IPS DF 6.9 (cell line): ENCODE measurements around the gene ATL2.
"Not testable (repeated sequence)": the region's sequence is repeated elsewhere in the genome, so short reads cannot be mapped to it uniquely, and the experiment has no call there.

Source experiments
- DNase-seq: peaks from one replicate; pipeline ENCODE4 v3.0.0-alpha.2; 2013; ENCODE audit warnings: low read depth, low spot score
- H3K27ac ChIP-seq: one replicate; pipeline ENCODE4 v1.5.1; 2013; ENCODE audit warnings: low read length, control low read depth
- H3K27me3 ChIP-seq: 2 replicates; pipeline ENCODE4 v1.6.1; 2013; ENCODE audit warnings: mild to moderate bottlenecking, low read length; ENCODE audit not compliant: control insufficient read depth, insufficient read depth
- H3K36me3 ChIP-seq: 2 replicates; pipeline ENCODE4 v1.6.1; 2013; ENCODE audit warnings: low read length; ENCODE audit not compliant: control insufficient read depth, insufficient read depth
- H3K4me1 ChIP-seq: 2 replicates; pipeline ENCODE4 v1.6.1; 2013; ENCODE audit warnings: low read length; ENCODE audit not compliant: control insufficient read depth, insufficient read depth
- H3K4me3 ChIP-seq: 2 replicates; pipeline ENCODE4 v1.5.1; 2013; ENCODE audit warnings: mild to moderate bottlenecking, low read length
- H3K9me3 ChIP-seq: 2 replicates; pipeline ENCODE4 v1.6.1; 2013; ENCODE audit warnings: low read length, inconsistent platforms; ENCODE audit not compliant: control insufficient read depth, insufficient read depth
- WGBS: extraction: QIAGEN DNeasy Blood & Tissue Kit; methylation state at CpG from one replicate; pipeline ENCODE4 v1.1.7; 2013; ENCODE audit warnings: mixed read lengths, missing lambda C conversion rate; ENCODE audit not compliant: insufficient read length, insufficient coverage; 5-methylcytosine and 5-hydroxymethylcytosine counted together

ATL2 gene

GRCh38 chr2:38412235-38412871, 35.3 kb upstream of the ATL2 start:
- not testable (repeated sequence) for H3K27me3 ChIP-seq, H3K9me3 ChIP-seq, H3K36me3 ChIP-seq, H3K27ac ChIP-seq, H3K4me3 ChIP-seq, H3K4me1 ChIP-seq, DNase-seq
- no CpG with 5 or more reads among the region's 4 CpGs for WGBS

DNA sequence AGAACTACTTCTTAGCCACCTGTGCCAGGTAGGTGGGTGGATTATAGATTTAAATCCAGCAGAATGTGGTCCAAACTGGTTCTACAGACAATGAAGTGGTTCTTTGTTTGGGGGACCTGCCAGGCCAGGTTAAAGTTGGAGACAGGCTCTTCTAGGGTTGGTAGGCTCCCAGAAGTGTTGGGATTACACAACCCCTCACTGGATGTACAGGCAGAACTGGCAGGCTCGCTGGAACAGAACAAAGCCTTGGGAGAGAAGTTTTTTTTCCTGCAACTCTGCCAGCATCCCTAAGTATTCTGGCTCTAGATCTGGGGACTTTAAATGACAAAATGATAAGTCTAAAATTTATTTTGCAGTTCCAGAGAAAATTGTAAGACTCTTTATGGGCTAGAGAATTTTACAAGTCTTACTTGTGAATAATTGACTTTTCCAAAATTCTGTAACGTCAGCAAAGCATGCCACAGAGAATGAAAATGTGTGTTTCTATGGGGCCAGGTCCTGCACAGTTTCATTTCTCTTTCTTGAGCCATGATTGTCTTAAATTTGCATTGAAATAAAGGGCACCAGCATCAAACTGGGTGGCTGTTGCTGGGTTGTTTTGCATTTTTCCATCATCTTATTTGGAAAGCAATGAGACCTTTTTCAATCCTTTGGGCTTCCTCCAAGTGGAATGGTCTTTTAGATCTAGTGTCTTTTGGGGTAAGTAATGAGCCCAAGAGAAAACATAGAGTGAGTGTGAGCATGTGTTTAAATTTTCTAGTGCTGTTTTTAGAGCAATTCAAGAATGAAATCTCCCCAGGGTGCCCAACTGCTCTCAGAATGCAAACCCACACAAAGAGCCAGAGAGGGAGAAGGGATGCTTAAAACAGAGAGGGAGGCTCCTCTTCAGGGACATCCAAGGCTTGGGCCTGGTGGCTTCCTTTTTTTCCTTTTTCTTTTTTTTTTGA, 32.4 kb upstream of the ATL2 start:
- no peaks in the 10 kb centered on the region for H3K27me3 ChIP-seq
- H3K9me3 ChIP-seq, result no peaks in the 10 kb centered on the region; the same call in 1 of the 2 replicates
- no peak overlapping the region for H3K27ac ChIP-seq
- no peak for DNase-seq
- no peaks in the 10 kb centered on the region for H3K36me3 ChIP-seq
- peaks cover 4% of the 10 kb centered on the region; the same call in 1 of the 2 replicates for H3K4me1 ChIP-seq
- H3K4me3 ChIP-seq, result no peak overlapping the region
- WGBS, result no CpG with 5 or more reads among the region's 2 CpGs

GRCh38 chr2:38407111-38407682, 30.1 kb upstream of the ATL2 start:
- WGBS, result no CpG with 5 or more reads among the region's 4 CpGs
- no peak for DNase-seq

DNA sequence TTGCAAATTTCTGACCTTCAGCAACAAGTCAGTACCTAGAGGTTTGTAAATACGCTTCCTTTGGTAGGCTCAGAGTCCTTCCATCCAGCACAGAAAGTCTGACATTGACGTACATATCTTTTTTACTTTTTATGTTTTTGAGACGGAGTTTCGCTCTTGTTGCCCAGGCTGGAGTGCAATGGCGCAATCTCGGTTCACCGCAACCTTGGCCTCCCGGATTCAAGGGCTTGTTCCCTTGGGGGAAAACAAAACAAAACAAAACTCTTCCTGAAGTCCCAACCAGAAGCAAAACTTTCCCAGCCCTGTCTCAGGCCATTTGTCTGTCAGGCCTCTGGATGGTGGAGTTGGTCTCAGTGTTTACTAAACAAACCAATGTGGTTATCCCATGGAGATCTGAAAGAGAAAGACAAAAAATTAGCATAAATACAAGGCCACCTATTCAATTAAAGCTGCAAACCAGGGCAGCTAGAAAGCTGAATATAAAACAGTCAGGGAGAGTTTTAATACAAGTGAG, 29.6 kb upstream of the ATL2 start:
- peaks cover 4% of the 10 kb centered on the region; the same call in 1 of the 2 replicates for H3K4me1 ChIP-seq

More at GRCh38 chr2:38407111-38407682, 30.1 kb upstream of the ATL2 start:
- Histone ChIP-seq H3K27ac (no peak overlapping the region), H3K9me3 (no peaks in the 10 kb centered on the region; the same call in 1 of the 2 replicates), H3K36me3 (no peaks in the 10 kb centered on the region), H3K4me1 (peaks cover 4% of the 10 kb centered on the region; the same call in 1 of the 2 replicates), H3K4me3 (no peak overlapping the region), H3K27me3 (no peaks in the 10 kb centered on the region)

GRCh38 chr2:38405917-38406596, 29.0 kb upstream of the ATL2 start:
- Histone ChIP-seq H3K27ac (no peak overlapping the region), H3K4me3 (no peak overlapping the region), H3K27me3 (no peaks in the 10 kb centered on the region), H3K36me3 (no peaks in the 10 kb centered on the region), H3K4me1 (peaks cover 4% of the 10 kb centered on the region; the same call in 1 of the 2 replicates), H3K9me3 (no peaks in the 10 kb centered on the region; the same call in 1 of the 2 replicates)
- DNase-seq, result no peak
- no CpG with 5 or more reads among the region's 9 CpGs for WGBS

More for the DNA sequence above, 29.6 kb upstream of the ATL2 start:
- Histone ChIP-seq H3K27ac (no peak overlapping the region), H3K4me3 (no peak overlapping the region), H3K27me3 (no peaks in the 10 kb centered on the region), H3K9me3 (no peaks in the 10 kb centered on the region; the same call in 1 of the 2 replicates), H3K36me3 (no peaks in the 10 kb centered on the region)
- DNase-seq, result no peak
- WGBS, result no CpG with 5 or more reads among the region's 8 CpGs

DNA sequence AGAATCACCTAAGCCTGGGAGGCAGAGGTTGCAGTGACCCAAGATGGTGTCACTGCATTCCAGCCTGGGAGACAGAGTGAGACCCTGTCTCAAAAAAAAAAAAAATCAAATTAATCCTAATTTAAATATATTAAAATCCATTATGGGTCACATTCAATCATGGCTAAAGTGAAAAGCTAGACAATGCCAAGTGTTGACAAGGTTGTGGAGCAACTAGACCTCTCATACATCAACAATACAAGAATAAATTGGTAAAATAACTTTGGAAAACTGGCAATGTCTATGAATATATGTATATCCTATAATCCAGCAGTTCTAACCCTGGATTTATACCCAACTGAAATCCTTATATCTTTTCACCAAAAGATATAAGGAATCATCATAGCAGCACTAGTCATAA, 23.4 kb upstream of the ATL2 start:
- H3K36me3 ChIP-seq, result no peaks in the 10 kb centered on the region
- H3K4me1 ChIP-seq, result no peaks in the 10 kb centered on the region
- H3K27ac ChIP-seq, result no peak overlapping the region
- no peaks in the 10 kb centered on the region for H3K9me3 ChIP-seq
- no peaks in the 10 kb centered on the region for H3K27me3 ChIP-seq
- H3K4me3 ChIP-seq, result no peak overlapping the region
- no peak for DNase-seq

- Histone ChIP-seq H3K27ac (no peak overlapping the region), H3K4me3 (no peak overlapping the region), H3K4me1 (no peaks in the 10 kb centered on the region), H3K9me3 (no peaks in the 10 kb centered on the region), H3K36me3 (no peaks in the 10 kb centered on the region), H3K27me3 (no peaks in the 10 kb centered on the region)
- WGBS, result no CpG with 5 or more reads among the region's 4 CpGs
- no peak for DNase-seq
Observed at GRCh38 chr2:38398739-38399138, 21.7 kb upstream of the ATL2 start.

DNA sequence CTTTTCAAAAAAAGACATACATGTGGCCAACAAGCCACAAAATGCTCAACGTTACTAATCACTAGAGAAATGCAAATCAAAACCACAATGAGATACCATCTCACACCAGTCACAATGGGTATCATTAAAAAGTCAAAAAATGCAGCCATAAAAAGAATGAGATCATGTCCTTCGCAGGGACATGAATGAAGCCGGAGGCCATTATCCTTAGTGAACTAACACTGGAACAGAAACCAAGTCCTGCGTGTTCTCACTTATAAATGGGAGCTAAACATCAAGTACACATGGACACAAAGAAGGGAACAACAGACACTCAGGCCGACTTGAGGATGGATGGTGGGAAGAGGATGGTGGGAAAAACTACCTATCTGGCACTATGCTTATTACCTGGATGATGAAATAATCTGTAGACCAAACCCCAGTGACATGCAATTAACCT, 17.8 kb upstream of the ATL2 start:
- Histone ChIP-seq H3K9me3 (no peaks in the 10 kb centered on the region), H3K27ac (no peak overlapping the region), H3K27me3 (no peaks in the 10 kb centered on the region), H3K36me3 (no peaks in the 10 kb centered on the region), H3K4me1 (no peaks in the 10 kb centered on the region), H3K4me3 (no peak overlapping the region)
- WGBS, result no CpG with 5 or more reads among the region's 5 CpGs
- no peak for DNase-seq

GRCh38 chr2:38394041-38394440, 17.0 kb upstream of the ATL2 start:
- H3K27me3 ChIP-seq, result no peaks in the 10 kb centered on the region
- no peaks in the 10 kb centered on the region for H3K4me1 ChIP-seq
- H3K36me3 ChIP-seq, result no peaks in the 10 kb centered on the region
- H3K9me3 ChIP-seq, result no peaks in the 10 kb centered on the region
- no CpG with 5 or more reads among the region's 2 CpGs for WGBS
- no peak overlapping the region for H3K27ac ChIP-seq
- H3K4me3 ChIP-seq, result no peak overlapping the region
- DNase-seq, result no peak

- Histone ChIP-seq H3K27ac (no peak overlapping the region), H3K4me1 (no peaks in the 10 kb centered on the region), H3K4me3 (no peak overlapping the region), H3K27me3 (no peaks in the 10 kb centered on the region), H3K9me3 (no peaks in the 10 kb centered on the region), H3K36me3 (no peaks in the 10 kb centered on the region)
- DNase-seq, result no peak
- no CpG with 5 or more reads among the region's 3 CpGs for WGBS
Observed at GRCh38 chr2:38390947-38391346, 13.9 kb upstream of the ATL2 start.
